Putamen (tissue), 1 donor: ENCODE data around the gene OXA1L.
"Not testable (repeated sequence)": the region's sequence is repeated elsewhere in the genome, so short reads cannot be mapped to it uniquely, and the experiment has no call there.

Experiments
- DNase-seq: peaks from one replicate; pipeline ENCODE4 v3.0.0-alpha.2; 2016; ENCODE audit warnings: low spot score

The OXA1L gene

GRCh38 chr14:22800346-22800745 is 33.9 kb downstream of the OXA1L start:
- no peak for DNase-seq

- DNase-seq = no peak
Measured at GRCh38 chr14:22801716-22802115, 35.2 kb downstream of the OXA1L start.

GRCh38 chr14:22802860-22803686 is 36.6 kb downstream of the OXA1L start:
- DNase-seq = no peak

- DNase-seq = no peak
Measured at GRCh38 chr14:22803687-22803974, 37.1 kb downstream of the OXA1L start.

- DNase-seq = not testable (repeated sequence)
Measured at GRCh38 chr14:22805235-22805634, 38.7 kb downstream of the OXA1L start.

- DNase-seq = no peak
Measured at GRCh38 chr14:22807432-22808087, 41.1 kb downstream of the OXA1L start.

GRCh38 chr14:22808388-22809209 is 42.1 kb downstream of the OXA1L start:
- DNase-seq = no peak

GRCh38 chr14:22811722-22812121 is 45.2 kb downstream of the OXA1L start:
- no peak for DNase-seq

GRCh38 chr14:22812744-22813143 is 46.3 kb downstream of the OXA1L start:
- DNase-seq = no peak

GRCh38 chr14:22813145-22813544 is 46.7 kb downstream of the OXA1L start:
- no peak for DNase-seq

GRCh38 chr14:22814373-22814772 is 47.9 kb downstream of the OXA1L start:
- DNase-seq = no peak

- no peak for DNase-seq
Measured at GRCh38 chr14:22814941-22815713, 48.6 kb downstream of the OXA1L start, which contains the start of gene SLC7A7. TSS of gene SLC7A7 (minus strand) at chr14:22815435. CDS start at chr14:22813398, 2,037 bp downstream.

- no peak for DNase-seq
Measured at GRCh38 chr14:22819151-22819988, 52.9 kb downstream of the OXA1L start.

- no peak for DNase-seq
Measured at GRCh38 chr14:22820731-22821130, 54.2 kb downstream of the OXA1L start.

- no peak for DNase-seq
Measured at GRCh38 chr14:22821193-22822015, 54.9 kb downstream of the OXA1L start.

- no peak for DNase-seq
Measured at GRCh38 chr14:22822016-22822570, 55.6 kb downstream of the OXA1L start.
